GM18511 (cell line): Measurements from ENCODE around the gene MANBA.

Source experiments
- ATAC-seq: cut with Tn5 transposase; IDR thresholded peaks from one replicate; pipeline ENCODE4 v1.9.1; 2021; ENCODE audit warnings: mild to moderate bottlenecking, moderate library complexity; ENCODE audit not compliant: unreplicated experiment

The MANBA gene

DNA sequence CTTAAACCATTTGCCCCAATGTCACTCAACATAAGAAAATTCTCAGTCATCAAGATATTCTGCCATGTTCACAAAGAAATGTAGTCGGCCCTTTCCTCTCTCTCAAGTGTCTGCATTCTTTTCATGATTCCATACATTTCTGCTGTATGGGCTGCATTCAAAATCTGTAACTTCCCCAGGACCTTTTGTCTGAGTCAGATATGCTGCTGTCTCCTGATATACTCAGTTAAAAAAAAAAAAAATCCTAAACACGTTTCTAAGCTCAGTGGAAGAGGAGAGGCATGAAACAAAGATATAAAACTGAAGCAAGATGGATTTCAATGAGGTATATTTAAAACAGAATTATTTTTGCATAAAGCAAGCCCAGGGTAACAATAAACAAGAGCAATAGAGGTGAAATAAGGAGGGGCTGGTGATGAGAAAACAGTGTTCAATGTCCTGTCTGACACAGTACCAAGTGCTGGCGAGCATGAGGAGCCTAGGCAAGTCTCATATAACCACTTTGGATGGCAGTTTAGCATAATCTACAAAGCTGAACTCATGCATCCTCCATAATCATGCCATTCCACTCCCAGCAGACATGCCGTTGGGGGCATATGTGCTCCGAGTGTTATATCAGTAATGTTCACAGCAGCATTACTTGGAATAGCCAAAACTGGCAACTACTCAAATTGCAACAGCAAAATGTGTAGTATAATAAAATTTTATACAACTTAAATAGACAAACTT lies 76.7 kb downstream of the MANBA start:
- no peak for ATAC-seq

DNA sequence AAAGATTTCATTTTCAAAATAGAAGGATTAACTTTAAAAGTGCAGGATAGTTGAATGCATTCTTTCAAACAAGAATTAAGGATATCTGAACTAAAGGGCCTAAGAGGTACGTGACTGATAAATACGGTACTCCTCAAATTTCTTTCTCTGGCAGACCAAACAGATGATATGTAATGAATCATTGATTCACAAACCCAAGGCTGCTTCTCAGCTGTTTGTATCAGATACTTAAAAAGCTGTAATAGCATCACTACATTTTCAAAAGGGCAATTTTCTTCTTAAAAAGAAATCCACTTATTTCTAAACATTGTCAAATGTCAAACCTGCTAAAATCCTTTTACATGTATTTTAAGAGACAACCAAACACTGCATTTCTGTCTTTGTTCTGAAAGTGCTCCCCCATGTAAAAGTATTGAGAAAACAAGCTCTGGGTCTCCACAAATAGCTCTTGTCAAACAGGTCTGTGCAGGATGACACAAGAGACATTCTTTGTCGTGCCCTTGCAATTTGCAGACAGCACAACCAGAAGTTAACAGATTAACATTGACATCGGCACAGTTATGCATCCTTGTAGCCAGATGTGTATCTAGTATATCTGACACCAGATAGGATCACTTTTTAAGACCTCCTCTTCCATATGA lies 82.0 kb downstream of the MANBA start:
- ATAC-seq = no peak

DNA sequence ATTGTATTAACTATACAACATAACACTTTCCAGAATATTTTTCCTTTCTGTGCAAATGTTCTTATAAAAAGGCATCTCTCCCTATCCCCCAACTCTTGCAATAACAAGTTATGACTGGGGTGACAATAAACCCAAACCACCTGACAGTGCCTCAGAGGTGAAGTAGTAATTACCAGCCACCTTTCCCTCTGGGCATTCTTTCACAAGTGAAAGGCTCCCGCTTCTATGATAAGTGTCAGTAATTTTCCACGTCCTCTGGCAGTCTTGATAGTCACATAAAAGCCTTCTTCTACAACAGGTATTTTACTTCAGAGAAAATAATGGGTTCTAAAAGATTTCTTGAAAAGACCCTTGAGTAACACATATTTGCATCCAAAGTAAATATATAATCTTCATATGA lies 82.7 kb downstream of the MANBA start:
- no peak for ATAC-seq

- no peak for ATAC-seq
Measured at GRCh38 chr4:102675141-102675540, 85.6 kb downstream of the MANBA start.

DNA sequence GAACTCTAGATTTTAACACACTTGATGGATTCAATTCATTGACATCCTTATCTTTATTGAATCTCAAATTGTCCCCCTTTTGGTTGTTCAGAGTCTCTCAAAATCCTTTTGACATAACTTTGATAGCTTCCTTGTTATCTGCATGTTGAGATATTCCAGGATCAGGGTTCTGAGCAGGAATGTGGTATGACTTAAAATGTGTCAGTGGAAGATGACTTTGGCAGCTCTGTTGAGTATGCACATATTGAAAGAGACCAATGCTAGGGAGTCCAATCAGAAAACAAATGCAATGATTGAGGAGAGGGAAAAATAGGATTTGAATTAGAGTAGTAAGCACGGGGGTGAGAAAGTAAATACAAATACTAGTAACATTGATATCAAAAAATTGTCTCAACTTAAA lies 93.8 kb downstream of the MANBA start:
- no peak for ATAC-seq

GRCh38 chr4:102665527-102665926 lies 95.2 kb downstream of the MANBA start:
- no peak for ATAC-seq

DNA sequence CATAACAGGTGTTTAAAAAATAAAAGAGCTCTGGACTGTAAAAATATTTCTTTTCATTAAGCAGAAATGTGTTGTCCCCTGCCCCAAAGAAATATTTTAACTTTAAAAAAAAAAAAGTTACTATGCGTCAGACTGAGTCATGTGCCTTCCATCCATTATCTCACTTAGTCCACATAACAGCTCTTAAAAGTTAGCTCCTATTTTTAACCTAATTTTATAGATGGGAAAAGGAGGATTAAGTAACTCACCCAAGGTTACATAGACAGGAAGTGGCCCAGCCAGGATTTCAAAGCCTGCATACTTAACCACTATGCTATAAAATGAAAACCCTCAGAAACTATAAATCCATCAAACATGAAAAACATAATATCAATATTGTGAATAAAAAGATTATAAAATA lies 97.7 kb downstream of the MANBA start:
- ATAC-seq = no peak

GRCh38 chr4:102657206-102657605 lies 103.6 kb downstream of the MANBA start:
- ATAC-seq = no peak

DNA sequence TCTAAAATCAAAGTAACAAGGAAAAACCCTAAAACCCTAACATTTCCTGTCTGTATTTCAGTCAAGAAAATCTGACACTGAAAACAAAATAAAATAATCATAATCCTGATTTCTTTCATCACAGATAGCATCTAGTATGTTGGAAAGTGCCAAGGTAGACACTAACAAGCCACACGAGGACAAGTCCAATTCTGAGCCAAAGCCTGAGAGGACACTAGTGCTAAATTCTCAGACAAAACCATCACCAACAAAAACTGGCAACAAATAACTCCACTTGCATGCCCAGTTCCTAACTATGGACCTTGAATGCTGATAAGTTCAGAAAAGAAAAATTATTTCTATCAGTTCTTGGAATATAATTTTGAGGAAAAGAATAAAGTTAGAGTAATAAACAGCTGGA lies 113.7 kb downstream of the MANBA start:
- no peak for ATAC-seq

DNA sequence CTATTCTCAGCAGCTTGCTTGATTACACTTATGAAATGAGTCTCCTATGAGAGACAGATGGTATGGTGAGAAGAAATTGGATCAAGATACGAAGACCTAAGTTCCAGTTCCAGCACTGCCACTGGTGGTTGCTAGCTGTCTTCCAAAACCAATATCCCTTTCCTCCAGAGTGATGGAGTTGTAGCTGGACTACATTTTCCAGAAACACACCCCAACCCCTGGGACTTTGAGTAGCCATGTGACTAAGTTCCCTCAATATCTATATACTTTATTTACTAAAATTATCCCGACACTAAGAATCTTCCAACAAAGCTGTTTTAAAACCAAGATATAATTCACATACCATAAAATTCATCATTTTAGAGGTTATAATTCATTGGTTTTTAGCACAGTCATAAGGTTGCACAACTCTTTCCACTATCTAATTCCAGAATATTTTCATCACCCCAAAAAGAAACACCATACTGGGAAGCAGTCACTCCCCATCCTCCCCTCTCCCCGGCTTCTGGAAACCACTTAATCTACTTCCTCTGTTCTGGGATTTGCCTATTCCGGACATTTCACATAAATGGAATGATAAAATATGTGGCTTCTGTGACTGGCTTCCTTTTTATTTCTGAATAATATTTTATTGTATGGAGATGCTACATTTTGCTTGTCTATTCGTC lies 118.0 kb downstream of the MANBA start:
- ATAC-seq = no peak

- no peak for ATAC-seq
Measured at GRCh38 chr4:102641793-102642192, 119.0 kb downstream of the MANBA start.

- ATAC-seq = no peak
Measured at GRCh38 chr4:102640669-102641068, 120.1 kb downstream of the MANBA start.

DNA sequence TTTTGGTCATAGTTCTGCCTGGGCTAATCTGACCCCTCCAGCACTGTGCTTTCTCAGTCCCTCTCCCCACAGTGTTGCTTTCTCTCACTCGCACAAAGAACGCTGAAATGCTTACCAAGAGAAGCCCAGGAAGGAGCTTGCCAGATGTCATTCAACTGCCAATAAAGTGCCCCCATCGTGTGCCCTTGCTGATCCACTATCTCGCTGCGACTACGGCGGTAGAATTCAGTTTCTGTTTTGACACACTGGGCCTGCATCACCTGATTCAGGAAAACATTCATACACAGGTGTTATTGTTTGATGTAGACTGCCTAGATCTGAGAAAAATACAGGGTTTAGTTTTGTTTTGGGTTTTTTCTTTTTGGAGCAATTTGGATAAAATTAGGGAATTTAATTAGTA lies 121.2 kb downstream of the MANBA start:
- ATAC-seq = no peak

GRCh38 chr4:102638621-102639020 lies 122.1 kb downstream of the MANBA start:
- no peak for ATAC-seq

- no peak for ATAC-seq
Measured at GRCh38 chr4:102637391-102637790, 123.4 kb downstream of the MANBA start.

DNA sequence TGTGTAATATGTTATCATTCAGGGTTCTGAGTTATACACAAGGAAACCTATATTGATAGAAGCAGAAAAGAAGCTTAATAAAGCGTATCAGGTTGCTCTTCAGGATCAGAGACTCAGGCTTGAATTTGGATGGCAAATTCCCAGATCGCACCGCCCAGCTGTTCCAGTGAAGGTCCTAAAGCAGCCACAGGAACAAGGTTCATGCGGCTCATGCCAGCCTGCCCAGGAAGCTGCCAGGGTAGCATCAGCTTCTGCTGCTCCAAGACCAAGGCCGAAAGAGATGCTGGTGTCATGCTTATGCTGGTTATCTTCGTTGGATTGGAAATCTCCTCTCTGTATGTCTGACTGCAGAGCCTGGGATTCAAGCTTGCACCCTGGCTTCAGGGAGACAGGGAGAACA lies 127.7 kb downstream of the MANBA start:
- no peak for ATAC-seq

GRCh38 chr4:102632241-102633065 lies 128.3 kb downstream of the MANBA start:
- ATAC-seq = no peak

DNA sequence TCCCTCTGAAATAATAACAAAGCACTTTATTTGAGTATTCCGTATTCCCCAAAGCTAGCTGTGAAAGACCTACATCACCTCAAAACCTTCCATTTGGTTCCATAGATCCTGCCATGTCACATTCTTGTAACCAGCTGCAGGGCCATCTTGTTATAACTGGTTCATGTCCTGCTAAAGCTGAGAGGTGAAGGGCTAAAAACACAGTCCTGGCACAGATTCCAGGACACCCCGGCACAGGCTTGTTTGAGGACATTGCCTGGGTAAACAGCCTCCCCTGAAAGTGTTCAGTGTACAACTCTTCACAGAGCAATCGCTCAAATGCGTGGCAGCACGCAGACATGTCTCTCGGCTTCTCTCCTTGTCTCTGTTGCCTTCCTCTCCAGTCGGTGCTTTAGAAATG lies 129.2 kb downstream of the MANBA start:
- ATAC-seq = no peak

- ATAC-seq = no peak
Measured at GRCh38 chr4:102629673-102630072, 131.1 kb downstream of the MANBA start.

GRCh38 chr4:102627831-102628523 lies 132.8 kb downstream of the MANBA start:
- ATAC-seq = no peak
